T-helper 22 cell (primary cell): ENCODE measurements around the gene LDLRAD4.

Experiments
- DNase-seq: peaks from one replicate; pipeline ENCODE4 v3.0.0-alpha.2; 2020; ENCODE audit warnings: low read depth

The LDLRAD4 gene

GRCh38 chr18:13285874-13286273 lies 67.3 kb downstream of the LDLRAD4 start:
- DNase-seq = no peak

- DNase-seq = no peak
Measured at GRCh38 chr18:13286456-13287125, 68.0 kb downstream of the LDLRAD4 start.

GRCh38 chr18:13287372-13287771 lies 68.8 kb downstream of the LDLRAD4 start:
- no peak for DNase-seq

- peak; percentile 21 for DNase-seq
Measured at GRCh38 chr18:13288509-13289133, 70.1 kb downstream of the LDLRAD4 start.

- no peak for DNase-seq
Measured at GRCh38 chr18:13289481-13290205, 71.1 kb downstream of the LDLRAD4 start.

- peak; percentile 41 for DNase-seq
Measured at GRCh38 chr18:13290856-13291271, 72.3 kb downstream of the LDLRAD4 start.

- DNase-seq = no peak
Measured at GRCh38 chr18:13291299-13291698, 72.7 kb downstream of the LDLRAD4 start.

- no peak for DNase-seq
Measured at GRCh38 chr18:13291745-13292447, 73.3 kb downstream of the LDLRAD4 start.

- no peak for DNase-seq
Measured at GRCh38 chr18:13292736-13293135, 74.2 kb downstream of the LDLRAD4 start.

- no peak for DNase-seq
Measured at GRCh38 chr18:13294309-13294708, 75.7 kb downstream of the LDLRAD4 start.

GRCh38 chr18:13295894-13296293 lies 77.3 kb downstream of the LDLRAD4 start:
- DNase-seq = no peak

- DNase-seq = no peak
Measured at GRCh38 chr18:13296867-13297574, 78.5 kb downstream of the LDLRAD4 start.

- DNase-seq = no peak
Measured at GRCh38 chr18:13298262-13298661, 79.7 kb downstream of the LDLRAD4 start.

- DNase-seq = no peak
Measured at GRCh38 chr18:13300029-13300428, 81.5 kb downstream of the LDLRAD4 start.

- no peak for DNase-seq
Measured at GRCh38 chr18:13300796-13301195, 82.2 kb downstream of the LDLRAD4 start.

GRCh38 chr18:13302040-13302439 lies 83.5 kb downstream of the LDLRAD4 start:
- no peak for DNase-seq

GRCh38 chr18:13302457-13303225 lies 84.1 kb downstream of the LDLRAD4 start:
- no peak for DNase-seq

GRCh38 chr18:13303756-13304364 lies 85.3 kb downstream of the LDLRAD4 start:
- DNase-seq = no peak

- no peak for DNase-seq
Measured at GRCh38 chr18:13305301-13305700, 86.7 kb downstream of the LDLRAD4 start.

- no peak for DNase-seq
Measured at GRCh38 chr18:13306583-13306982, 88.0 kb downstream of the LDLRAD4 start.

GRCh38 chr18:13308369-13308768 lies 89.8 kb downstream of the LDLRAD4 start:
- DNase-seq = no peak
